Neural cell (in vitro differentiated cells): ENCODE data around the gene CYBRD1. TPM values are rescaled to one million over a fixed set of nuclear protein-coding genes. Genes with fewer than 3 reads are reported as not detected.
"Not testable (repeated sequence)": the region's sequence is repeated elsewhere in the genome, so short reads cannot be mapped to it uniquely, and the experiment has no call there.

Source experiments
- H2AFZ ChIP-seq: fragments of 200-600, 300-800 bp; sonication (generic), shearing (Covaris generic); 2 replicates; pipeline ENCODE4 v1.6.0; 2014; ENCODE audit warnings: low read depth, mild to moderate bottlenecking, antibody characterized with exemption, low read length, moderate library complexity
- H3F3A ChIP-seq: fragments of 200-600 bp; shearing (Covaris generic); 2 replicates; pipeline ENCODE4 v1.6.1; 2016; ENCODE audit warnings: mild to moderate bottlenecking, moderate library complexity, mixed read lengths, antibody characterized with exemption, low read length; ENCODE audit not compliant: insufficient read depth, poor library complexity, severe bottlenecking
- H3K27ac ChIP-seq: fragments of 200-600, 300-800 bp; sonication (generic), shearing (Covaris generic); 2 replicates; pipeline ENCODE4 v1.5.1; 2014; ENCODE audit warnings: mild to moderate bottlenecking, low read length, moderate library complexity
- H3K27me3 ChIP-seq: fragments of 300-800, 200-600 bp; sonication (generic), shearing (Covaris generic); 2 replicates; pipeline ENCODE4 v1.6.0; 2014; ENCODE audit warnings: mild to moderate bottlenecking, low read depth, low read length, moderate library complexity; ENCODE audit not compliant: insufficient read depth
- H3K36me3 ChIP-seq: fragments of 300-800, 200-600 bp; sonication (generic), shearing (Covaris generic); 2 replicates; pipeline ENCODE4 v1.5.1; 2014; ENCODE audit warnings: mild to moderate bottlenecking, antibody characterized with exemption, low read length, moderate library complexity; ENCODE audit not compliant: insufficient read depth
- H3K4me2 ChIP-seq: fragments of 300-800, 200-600 bp; sonication (generic), shearing (Covaris generic); 2 replicates; pipeline ENCODE4 v1.6.0; 2014; ENCODE audit warnings: mild to moderate bottlenecking, low read length
- H3K4me3 ChIP-seq: fragments of 300-800, 200-600 bp; sonication (generic), shearing (Covaris generic); 2 replicates; pipeline ENCODE4 v1.5.1; 2014; ENCODE audit warnings: mild to moderate bottlenecking, low read length, moderate library complexity
- H3K79me2 ChIP-seq: fragments of 200-600 bp; shearing (Covaris generic); replicated peaks from 2 replicates; pipeline ENCODE4 v1.6.0; 2014; ENCODE audit warnings: mild to moderate bottlenecking, low read length, moderate library complexity; ENCODE audit not compliant: insufficient read depth
- H3K9ac ChIP-seq: fragments of 300-800, 200-600 bp; sonication (generic), shearing (Covaris generic); 2 replicates; pipeline ENCODE4 v1.6.1; 2016; ENCODE audit warnings: mild to moderate bottlenecking, low read length, mixed read lengths
- H3K9me2 ChIP-seq: fragments of 200-600 bp; shearing (Covaris generic); 2 replicates; pipeline ENCODE4 v1.6.1; 2016; ENCODE audit warnings: mild to moderate bottlenecking, low read length, mixed read lengths; ENCODE audit not compliant: insufficient read depth
- H3K9me3 ChIP-seq: fragments of 200-600, 300-800 bp; sonication (generic), shearing (Covaris generic); 2 replicates; pipeline ENCODE4 v1.6.1; 2016; ENCODE audit warnings: mild to moderate bottlenecking, mixed run types, low read length, moderate library complexity, mixed read lengths
- H4K20me1 ChIP-seq: fragments of 200-600 bp; shearing (Covaris generic); 2 replicates; pipeline ENCODE4 v1.6.1; 2016; ENCODE audit warnings: mild to moderate bottlenecking, mixed run types; ENCODE audit not compliant: insufficient read depth
- CTCF ChIP-seq: fragments of 450-650 bp; IDR thresholded peaks from 2 replicates; pipeline ENCODE4 v1.5.1; 2014; ENCODE audit warnings: antibody characterized with exemption, mild to moderate bottlenecking, moderate library complexity; ENCODE audit not compliant: poor library complexity, severe bottlenecking
- EP300 ChIP-seq: fragments of 450-650 bp; conservative IDR thresholded peaks from 2 replicates; pipeline ENCODE4 v1.6.1; 2014; ENCODE audit warnings: antibody characterized with exemption, mild to moderate bottlenecking, moderate library complexity; ENCODE audit not compliant: poor library complexity, severe bottlenecking
- EZH2 ChIP-seq: fragments of 200-600, 300-800 bp; shearing (Covaris generic), sonication (generic); IDR thresholded peaks from 2 replicates; pipeline ENCODE4 v1.6.1; 2014; ENCODE audit warnings: antibody characterized with exemption, low read length, borderline replicate concordance, mild to moderate bottlenecking; ENCODE audit not compliant: insufficient read depth, poor library complexity, severe bottlenecking
- MXI1 ChIP-seq: fragments of 450-650 bp; conservative IDR thresholded peaks from 2 replicates; pipeline ENCODE4 v1.6.1; 2014; ENCODE audit warnings: antibody characterized with exemption, mild to moderate bottlenecking; ENCODE audit not compliant: poor library complexity, severe bottlenecking
- POLR2AphosphoS5 ChIP-seq: IDR thresholded peaks from 2 replicates; pipeline ENCODE4 v1.6.1; 2012
- RAD21 ChIP-seq: fragments of 450-650 bp; conservative IDR thresholded peaks from 2 replicates; pipeline ENCODE4 v1.6.1; 2014; ENCODE audit warnings: antibody characterized with exemption, mild to moderate bottlenecking, moderate library complexity
- REST ChIP-seq: IDR thresholded peaks from 2 replicates; pipeline ENCODE4 v1.6.1; 2012; ENCODE audit warnings: borderline replicate concordance
- SMC3 ChIP-seq: fragments of 450-650 bp; conservative IDR thresholded peaks from 2 replicates; pipeline ENCODE4 v1.6.1; 2014; ENCODE audit warnings: antibody characterized with exemption, mild to moderate bottlenecking, moderate library complexity; ENCODE audit not compliant: poor library complexity
- TAF1 ChIP-seq: IDR thresholded peaks from 2 replicates; pipeline ENCODE4 v1.6.1; 2012; ENCODE audit warnings: low read depth
- polyA plus RNA-seq: library from polyadenylated mRNA; depleted of rRNA; stranded (reverse); fragments of >200 nt; gene quantifications from 2 replicates; pipeline ENCODE4 v1.2.3, GENCODE V29; 2014

Gene CYBRD1
- polyA plus RNA-seq, 1 donor from 2014 or later = 0.10 TPM

- H3K4me3 ChIP-seq = no peak overlapping the region
- no peaks in the 10 kb centered on the region for H4K20me1 ChIP-seq
- no peak overlapping the region for H3K9ac ChIP-seq
- no peak for TF ChIP-seq EP300
- H2AFZ ChIP-seq = no peak overlapping the region
- H3K9me2 ChIP-seq = no peaks in the 10 kb centered on the region
- H3F3A ChIP-seq = no peaks in the 10 kb centered on the region
- H3K27ac ChIP-seq = no peak overlapping the region
- no peak overlapping the region for H3K4me2 ChIP-seq
- peaks cover 3% of the 10 kb centered on the region for H3K9me3 ChIP-seq
- no peaks in the 10 kb centered on the region for H3K36me3 ChIP-seq
- H3K27me3 ChIP-seq = no peaks in the 10 kb centered on the region
- H3K79me2 ChIP-seq = no peaks in the 10 kb centered on the region
These were observed 11.1 kb downstream of the CYBRD1 start for GRCh38 chr2:171533331-171533730.

DNA sequence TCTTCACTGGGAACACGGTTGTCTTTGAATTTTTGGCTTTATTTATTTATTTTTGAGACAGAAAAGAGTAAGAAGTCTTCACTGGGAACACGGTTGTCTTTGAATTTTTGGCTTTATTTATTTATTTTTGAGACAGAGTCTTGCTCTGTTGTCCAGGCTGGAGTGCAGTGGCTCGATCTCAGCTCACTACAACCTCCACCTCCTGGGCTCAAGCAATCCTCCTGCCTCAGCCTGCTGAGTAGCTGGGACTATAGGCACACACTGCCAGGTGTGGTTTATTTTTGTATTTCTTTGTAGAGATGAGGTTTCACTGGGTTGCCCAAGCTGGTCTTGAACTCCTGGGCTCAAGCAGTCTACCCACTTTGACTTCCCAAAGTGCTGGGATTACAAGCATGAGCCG is 13.3 kb downstream of the CYBRD1 start:
- not testable (repeated sequence) for H3K27me3 ChIP-seq, H2AFZ ChIP-seq, H3K4me2 ChIP-seq, H4K20me1 ChIP-seq, H3K36me3 ChIP-seq, H3K79me2 ChIP-seq, H3K4me3 ChIP-seq, H3F3A ChIP-seq, H3K9me2 ChIP-seq, H3K9ac ChIP-seq, H3K27ac ChIP-seq, H3K9me3 ChIP-seq

DNA sequence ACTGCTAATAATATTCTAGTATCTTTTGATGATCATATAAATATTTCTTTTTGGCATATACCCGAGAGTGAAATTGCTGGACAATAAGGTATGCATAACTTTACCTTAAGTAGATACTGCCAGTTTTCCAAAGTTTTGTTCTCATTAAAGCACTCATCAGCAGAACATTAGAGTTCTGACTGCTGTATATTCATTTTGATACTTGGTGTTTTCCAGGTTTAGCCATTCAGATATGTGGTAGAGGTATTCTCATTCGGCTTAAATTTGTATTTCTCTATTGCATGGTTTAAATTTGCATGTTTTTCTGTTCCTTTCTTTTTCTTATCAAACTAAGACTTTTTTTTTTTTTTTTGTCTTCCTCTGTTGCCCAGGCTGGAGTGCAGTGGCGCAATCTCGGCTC is 18.2 kb downstream of the CYBRD1 start:
- Histone ChIP-seq H3K4me2 (no peak overlapping the region), H3K9me2 (no peaks in the 10 kb centered on the region), H3K27ac (no peak overlapping the region), H3K9ac (no peak overlapping the region), H3K9me3 (no peaks in the 10 kb centered on the region), H2AFZ (no peak overlapping the region), H3K4me3 (no peak overlapping the region), H4K20me1 (no peaks in the 10 kb centered on the region), H3F3A (no peaks in the 10 kb centered on the region), H3K36me3 (no peaks in the 10 kb centered on the region), H3K79me2 (no peaks in the 10 kb centered on the region), H3K27me3 (no peaks in the 10 kb centered on the region)
- no peak for TF ChIP-seq EZH2
- TF ChIP-seq EP300 = no peak
- TF ChIP-seq REST = no peak
- no peak for TF ChIP-seq CTCF
- no peak for TF ChIP-seq SMC3
- no peak for TF ChIP-seq POLR2AphosphoS5
- TF ChIP-seq MXI1 = no peak
- TF ChIP-seq RAD21 = no peak
- TF ChIP-seq TAF1 = no peak
